GM23248 (cell line): ENCODE measurements around the gene OR4F6. TPM values are rescaled to one million over a fixed set of nuclear protein-coding genes. Genes with fewer than 3 reads are reported as not detected.

Experiments
- DNase-seq: peaks from one replicate; pipeline ENCODE4 v3.0.0-alpha.2; 2015
- H2AFZ ChIP-seq: fragments of 200-600 bp; sonication (generic); 2 replicates; pipeline ENCODE4 v1.6.1; 2016; ENCODE audit warnings: antibody characterized with exemption
- H3F3A ChIP-seq: fragments of 200-600 bp; sonication (generic); 2 replicates; pipeline ENCODE4 v1.6.1; 2016; ENCODE audit warnings: mild to moderate bottlenecking, antibody characterized with exemption, mixed run types; ENCODE audit not compliant: insufficient read depth
- H3K27ac ChIP-seq: fragments of 200-600 bp; sonication (generic); 2 replicates; pipeline ENCODE4 v1.5.1; 2016; ENCODE audit warnings: mild to moderate bottlenecking
- H3K27me3 ChIP-seq: fragments of 200-600 bp; sonication (generic); replicated peaks from 2 replicates; pipeline ENCODE4 v1.6.1; 2016; ENCODE audit warnings: mild to moderate bottlenecking; ENCODE audit not compliant: insufficient read depth
- H3K36me3 ChIP-seq: fragments of 200-600 bp; sonication (generic); 2 replicates; pipeline ENCODE4 v1.6.1; 2016; ENCODE audit warnings: low read depth, mild to moderate bottlenecking
- H3K4me1 ChIP-seq: fragments of 200-600 bp; sonication (generic); 2 replicates; pipeline ENCODE4 v1.6.1; 2016; ENCODE audit warnings: mild to moderate bottlenecking; ENCODE audit not compliant: insufficient read depth
- H3K4me2 ChIP-seq: fragments of 200-600 bp; sonication (generic); one replicate; pipeline ENCODE4 v1.6.1; 2016; ENCODE audit warnings: mild to moderate bottlenecking; ENCODE audit not compliant: unreplicated experiment
- H3K4me3 ChIP-seq: fragments of 200-600 bp; sonication (generic); 2 replicates; pipeline ENCODE4 v1.5.1; 2016; ENCODE audit warnings: mild to moderate bottlenecking
- H3K79me2 ChIP-seq: fragments of 200-600 bp; sonication (generic); 2 replicates; pipeline ENCODE4 v1.6.1; 2016; ENCODE audit warnings: mild to moderate bottlenecking; ENCODE audit not compliant: insufficient read depth
- H3K9ac ChIP-seq: fragments of 200-600 bp; sonication (generic); 2 replicates; pipeline ENCODE4 v1.6.1; 2016; ENCODE audit warnings: mild to moderate bottlenecking
- H3K9me2 ChIP-seq: fragments of 200-600 bp; sonication (generic); 2 replicates; pipeline ENCODE4 v1.6.1; 2016; ENCODE audit warnings: mixed run types, mild to moderate bottlenecking, moderate library complexity; ENCODE audit not compliant: insufficient read depth
- H3K9me3 ChIP-seq: fragments of 200-600 bp; sonication (generic); one replicate; pipeline ENCODE4 v1.6.1; 2017; ENCODE audit warnings: low read depth
- H4K20me1 ChIP-seq: fragments of 200-600 bp; sonication (generic); 2 replicates; pipeline ENCODE4 v1.6.0; 2016; ENCODE audit not compliant: insufficient read depth
- EZH2 ChIP-seq: fragments of 200-600 bp; sonication (generic); IDR thresholded peaks from 2 replicates; pipeline ENCODE4 v1.6.1; 2018; ENCODE audit warnings: antibody characterized with exemption, mild to moderate bottlenecking; ENCODE audit not compliant: insufficient read depth, poor library complexity, severe bottlenecking
- EZH2phosphoT487 ChIP-seq: fragments of 200-600 bp; sonication (generic); IDR thresholded peaks from 2 replicates; pipeline ENCODE4 v1.6.1; 2018; ENCODE audit warnings: antibody characterized with exemption, moderate library complexity, mild to moderate bottlenecking, low read depth; ENCODE audit not compliant: insufficient read depth
- WGBS, 2 experiments: methylation state at CpG; one replicate each; pipeline ENCODE4 v1.1.6; 2015 to 2017; ENCODE audit warnings: low lambda C conversion rate in 2 of 2, low coverage in 1 of 2; ENCODE audit errors: missing lambda C conversion rate in 2 of 2; 5-methylcytosine and 5-hydroxymethylcytosine counted together
- in situ Hi-C: fragments of 300-500 bp; cut with MboI; formaldehyde crosslinking; loops from 2 replicates; pipeline ENCODE4 v1.15.0; 2020
- polyA plus RNA-seq: library from polyadenylated mRNA; unstranded; fragments of >200 nt; fragmentation: Nextera tagmentation; extraction: Ambion mirVana; gene quantifications from 2 replicates; pipeline ENCODE4 v1.2.1, GENCODE V29; 2016
- total RNA-seq: library from RNA; depleted of rRNA; stranded (reverse); fragments of >200 nt; shearing (Covaris generic); gene quantifications from 2 replicates; pipeline ENCODE4 v1.2.3, GENCODE V29; 2014

OR4F6 gene
- total and polyA plus RNA-seq, 2 experiments from 2014 or later: not detected

DNA sequence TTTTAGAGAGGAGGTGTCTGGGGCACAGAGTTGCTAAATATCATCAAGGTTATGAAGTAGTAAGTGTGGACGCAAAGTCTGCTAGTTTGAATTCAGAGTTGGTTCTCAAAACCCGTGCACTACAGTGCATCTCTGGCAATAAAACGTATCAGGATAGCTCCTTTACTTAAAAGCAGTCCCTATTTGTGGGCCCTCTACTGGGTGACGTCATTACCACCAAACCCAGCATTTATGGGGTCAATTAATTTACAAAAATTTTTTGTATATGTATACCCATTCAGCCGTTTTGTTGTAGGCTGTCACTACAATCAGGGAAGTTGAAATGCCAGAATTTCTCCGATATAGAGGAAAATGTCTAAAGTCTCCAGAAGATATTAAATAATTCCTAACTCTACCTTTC is 17.5 kb downstream of the OR4F6 start:
- WGBS, 2 experiments: 29 to 33% methylated on average over 6 of the region's 6 CpGs
- no peak overlapping the region for H3K27ac ChIP-seq
- DNase-seq: no peak
- no peaks in the 10 kb centered on the region for H3K36me3 ChIP-seq
- H3K4me2 ChIP-seq: no peak overlapping the region
- in situ Hi-C loops: no loop called here
- no peaks in the 10 kb centered on the region for H3F3A ChIP-seq
- H3K27me3 ChIP-seq: no peaks in the 10 kb centered on the region; the same call in 1 of the 2 replicates
- TF ChIP-seq EZH2phosphoT487: no peak
- TF ChIP-seq EZH2: no peak
- H3K9ac ChIP-seq: no peak overlapping the region
- H3K79me2 ChIP-seq: no peaks in the 10 kb centered on the region
- H3K9me3 ChIP-seq: no peaks in the 10 kb centered on the region
- H2AFZ ChIP-seq: no peak overlapping the region
- no peaks in the 10 kb centered on the region for H4K20me1 ChIP-seq
- H3K4me1 ChIP-seq: no peaks in the 10 kb centered on the region
- H3K4me3 ChIP-seq: no peak overlapping the region
- H3K9me2 ChIP-seq: no peaks in the 10 kb centered on the region

DNA sequence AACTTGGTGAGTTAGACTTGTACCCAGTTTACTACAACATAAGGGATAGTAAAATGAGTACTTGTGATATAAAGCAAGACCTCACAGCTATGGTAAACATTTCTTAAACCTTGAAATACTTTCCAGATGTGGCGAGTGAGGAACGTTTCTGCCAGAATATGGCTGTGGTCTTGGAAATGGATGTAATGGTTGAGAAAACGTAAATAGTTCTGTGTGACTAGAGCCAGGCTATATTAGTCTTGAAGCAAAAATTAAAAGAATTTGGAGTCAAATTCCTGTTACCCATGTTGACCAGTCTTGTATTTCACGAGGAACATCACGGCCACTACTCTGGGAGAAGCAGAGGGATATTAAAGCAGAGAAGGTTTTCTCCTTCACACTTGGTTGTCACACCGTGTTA is 23.9 kb downstream of the OR4F6 start:
- no peak overlapping the region for H3K9ac ChIP-seq
- no peaks in the 10 kb centered on the region for H3K4me1 ChIP-seq
- H3F3A ChIP-seq: no peaks in the 10 kb centered on the region
- no peaks in the 10 kb centered on the region for H3K9me3 ChIP-seq
- in situ Hi-C loops: no loop called here
- 16 to 25% methylated on average over 6 of the region's 6 CpGs for WGBS, 2 experiments
- H3K4me2 ChIP-seq: no peak overlapping the region
- TF ChIP-seq EZH2phosphoT487 (no peak), EZH2 (no peak)
- no peaks in the 10 kb centered on the region for H3K36me3 ChIP-seq
- no peak overlapping the region for H3K27ac ChIP-seq
- no peaks in the 10 kb centered on the region for H4K20me1 ChIP-seq
- H3K4me3 ChIP-seq: no peak overlapping the region
- no peaks in the 10 kb centered on the region for H3K9me2 ChIP-seq
- peak; percentile 6 for DNase-seq
- no peak overlapping the region for H2AFZ ChIP-seq
- no peaks in the 10 kb centered on the region for H3K27me3 ChIP-seq
- H3K79me2 ChIP-seq: no peaks in the 10 kb centered on the region

DNA sequence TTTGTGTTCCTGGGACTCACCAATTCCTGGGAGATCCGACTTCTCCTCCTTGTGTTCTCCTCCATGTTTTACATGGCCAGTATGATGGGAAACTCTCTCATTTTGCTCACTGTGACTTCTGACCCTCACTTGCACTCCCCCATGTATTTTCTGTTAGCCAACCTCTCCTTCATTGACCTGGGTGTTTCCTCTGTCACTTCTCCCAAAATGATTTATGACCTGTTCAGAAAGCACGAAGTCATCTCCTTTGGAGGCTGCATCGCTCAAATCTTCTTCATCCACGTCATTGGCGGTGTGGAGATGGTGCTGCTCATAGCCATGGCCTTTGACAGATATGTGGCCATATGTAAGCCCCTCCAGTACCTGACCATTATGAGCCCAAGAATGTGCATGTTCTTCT is 25.5 kb downstream of the OR4F6 start:
- H3K79me2 ChIP-seq: no peaks in the 10 kb centered on the region
- no peaks in the 10 kb centered on the region for H3K4me1 ChIP-seq
- H3K4me2 ChIP-seq: no peak overlapping the region
- no peak overlapping the region for H2AFZ ChIP-seq
- WGBS, 2 experiments: 19 to 21% methylated on average over 5 of the region's 5 CpGs
- H3K9ac ChIP-seq: no peak overlapping the region
- H3K27ac ChIP-seq: no peak overlapping the region
- no peaks in the 10 kb centered on the region for H3K9me3 ChIP-seq
- no peaks in the 10 kb centered on the region for H3K9me2 ChIP-seq
- H4K20me1 ChIP-seq: no peaks in the 10 kb centered on the region
- no peak for DNase-seq
- TF ChIP-seq EZH2 (no peak), EZH2phosphoT487 (no peak)
- no peaks in the 10 kb centered on the region for H3K27me3 ChIP-seq
- H3F3A ChIP-seq: no peaks in the 10 kb centered on the region
- in situ Hi-C loops: no loop called here
- H3K4me3 ChIP-seq: no peak overlapping the region
- H3K36me3 ChIP-seq: no peaks in the 10 kb centered on the region

DNA sequence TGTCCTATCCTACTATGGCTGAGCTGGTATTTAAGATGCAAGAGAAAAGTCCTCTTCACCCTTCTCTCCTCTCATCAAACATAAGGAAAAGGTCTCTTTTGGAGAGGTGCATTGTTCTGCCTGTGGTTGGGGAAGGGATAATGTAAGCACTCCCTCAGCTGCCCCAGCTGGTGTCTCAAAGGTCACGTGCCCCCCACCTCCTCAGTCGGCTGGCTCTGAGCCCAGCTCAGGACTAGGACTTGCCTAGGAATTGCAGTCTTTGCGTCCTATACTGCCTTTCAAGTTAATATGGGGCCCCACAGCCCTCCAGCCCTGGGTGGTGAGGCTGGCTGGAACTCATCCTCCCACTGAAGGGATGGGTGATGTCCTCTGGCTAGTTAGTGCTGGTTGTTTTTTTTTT is 38.3 kb downstream of the OR4F6 start:
- no peaks in the 10 kb centered on the region for H3F3A ChIP-seq
- no peak overlapping the region for H3K27ac ChIP-seq
- H3K9me3 ChIP-seq: no peaks in the 10 kb centered on the region
- no peaks in the 10 kb centered on the region; the same call in 1 of the 2 replicates for H3K27me3 ChIP-seq
- no peak overlapping the region for H2AFZ ChIP-seq
- TF ChIP-seq EZH2phosphoT487 (no peak), EZH2 (no peak)
- H3K4me3 ChIP-seq: no peak overlapping the region
- no peaks in the 10 kb centered on the region for H4K20me1 ChIP-seq
- in situ Hi-C loops: no loop called here
- H3K36me3 ChIP-seq: no peaks in the 10 kb centered on the region
- H3K79me2 ChIP-seq: no peaks in the 10 kb centered on the region
- H3K4me2 ChIP-seq: no peak overlapping the region
- H3K9me2 ChIP-seq: no peaks in the 10 kb centered on the region
- DNase-seq: no peak
- 9 to 22% methylated on average over 3 of the region's 3 CpGs for WGBS, 2 experiments
- H3K9ac ChIP-seq: no peak overlapping the region
- H3K4me1 ChIP-seq: no peaks in the 10 kb centered on the region

DNA sequence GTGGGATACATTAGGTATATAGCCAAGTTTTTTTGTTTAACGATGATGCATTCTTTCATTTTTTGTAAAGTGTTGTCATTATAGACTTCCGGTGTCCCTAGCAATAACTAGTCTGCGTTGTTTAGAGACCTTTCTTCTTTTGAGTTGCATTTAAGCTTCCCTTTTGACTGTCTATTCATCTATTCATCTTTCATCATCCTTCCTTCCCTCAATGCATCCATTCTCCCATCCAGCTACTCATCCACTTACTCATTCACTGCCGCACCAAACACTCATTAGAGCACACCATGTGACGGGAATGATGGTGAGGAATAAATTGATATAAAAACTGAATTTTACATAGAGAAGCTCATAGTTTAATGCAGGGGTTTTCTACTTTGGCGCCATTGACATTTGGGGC is 41.6 kb downstream of the OR4F6 start:
- TF ChIP-seq EZH2phosphoT487 (no peak), EZH2 (no peak)
- H3K27ac ChIP-seq: no peak overlapping the region
- H3K36me3 ChIP-seq: no peaks in the 10 kb centered on the region
- H3K9ac ChIP-seq: no peak overlapping the region
- no peak overlapping the region for H3K4me2 ChIP-seq
- no peaks in the 10 kb centered on the region for H3K4me1 ChIP-seq
- H3K9me3 ChIP-seq: no peaks in the 10 kb centered on the region
- H3K9me2 ChIP-seq: no peaks in the 10 kb centered on the region
- no peaks in the 10 kb centered on the region; the same call in 1 of the 2 replicates for H3K27me3 ChIP-seq
- DNase-seq: no peak
- WGBS, 2 experiments: 43 to 47% methylated on average over 6 of the region's 6 CpGs
- H2AFZ ChIP-seq: no peak overlapping the region
- no peaks in the 10 kb centered on the region for H3F3A ChIP-seq
- H3K79me2 ChIP-seq: no peaks in the 10 kb centered on the region
- no peaks in the 10 kb centered on the region for H4K20me1 ChIP-seq
- in situ Hi-C loops: no loop called here
- no peak overlapping the region for H3K4me3 ChIP-seq
